WTC11 (cell line): Measurements from ENCODE around the gene TBX2. TPM values are rescaled to one million over a fixed set of nuclear protein-coding genes. Genes with fewer than 3 reads are reported as not detected.
A peak's percentile ranks its signal among the peaks of the same experiment; 100 is the strongest.

ENCODE experiments used
- ATAC-seq: fragments of 200-7000 bp; cut with Tn5 transposase; 2 replicates; pipeline ENCODE4 v1.10.0; 2021; ENCODE audit warnings: mild to moderate bottlenecking, moderate library complexity
- CTCF ChIA-PET: fragments of 300-600 bp; sonication (Branson Sonifier 250); formaldehyde crosslinking; loops from one replicate; lab custom pipeline; 2021; ENCODE audit warnings: antibody characterized with exemption; lab: Charles Lee
- POLR2A ChIA-PET: fragments of 350-600 bp; sonication (Branson Sonifier 250); formaldehyde crosslinking; loops from one replicate; lab custom pipeline; 2021; ENCODE audit warnings: antibody characterized with exemption; lab: Charles Lee
- DNase-seq: peaks from one replicate; pipeline ENCODE4 v3.0.0; 2021; ENCODE audit warnings: low spot score
- H3K27ac Mint-ChIP-seq: 2 replicates; pipeline ENCODE4 v1.8.0; 2021; ENCODE audit warnings: mixed read lengths
- H3K27me3 Mint-ChIP-seq: 2 replicates; pipeline ENCODE4 v1.8.0; 2021; ENCODE audit warnings: low read depth, mild to moderate bottlenecking, moderate library complexity, mixed read lengths
- H3K36me3 Mint-ChIP-seq: 2 replicates; pipeline ENCODE4 v1.8.0; 2021; ENCODE audit warnings: mixed read lengths
- H3K4me1 Mint-ChIP-seq: 2 replicates; pipeline ENCODE4 v1.8.0; 2022; ENCODE audit warnings: mixed read lengths
- H3K4me3 Mint-ChIP-seq: 2 replicates; pipeline ENCODE4 v1.8.0; 2021; ENCODE audit warnings: mild to moderate bottlenecking, moderate library complexity, mixed read lengths
- H3K9me3 Mint-ChIP-seq: 2 replicates; pipeline ENCODE4 v1.8.0; 2021; ENCODE audit warnings: mixed read lengths
- ELF4 ChIP-seq: sonication (generic); formaldehyde crosslinking; IDR thresholded peaks from 2 replicates; pipeline ENCODE4 v1.8.1; 2022; ENCODE audit warnings: low read depth, mild to moderate bottlenecking, moderate library complexity, missing genetic modification reagents
- ETV6 ChIP-seq: sonication (generic); formaldehyde crosslinking; IDR thresholded peaks from 2 replicates; pipeline ENCODE4 v1.8.1; 2022; ENCODE audit warnings: mild to moderate bottlenecking, missing genetic modification reagents
- FOXP1 ChIP-seq: sonication (generic); formaldehyde crosslinking; IDR thresholded peaks from 2 replicates; pipeline ENCODE4 v1.8.0; 2022; ENCODE audit warnings: missing genetic modification reagents, mild to moderate bottlenecking, moderate library complexity, borderline replicate concordance
- HMGA2 ChIP-seq: fragments of 250-450 bp; sonication (Bioruptor Pico); IDR thresholded peaks from 2 replicates; pipeline ENCODE4 v1.4.0; 2021; ENCODE audit warnings: mild to moderate bottlenecking, moderate library complexity
- IRF2 ChIP-seq: sonication (generic); formaldehyde crosslinking; IDR thresholded peaks from 2 replicates; pipeline ENCODE4 v1.8.0; 2022; ENCODE audit warnings: low read depth, missing genetic modification reagents, borderline replicate concordance
- OVOL2 ChIP-seq: fragments of 250-450 bp; sonication (Bioruptor Pico); IDR thresholded peaks from 2 replicates; pipeline ENCODE4 v1.9.0; 2021; ENCODE audit warnings: mild to moderate bottlenecking, borderline replicate concordance
- SMAD4 ChIP-seq: sonication (generic); formaldehyde crosslinking; IDR thresholded peaks from 2 replicates; pipeline ENCODE4 v1.8.0; 2022; ENCODE audit warnings: mild to moderate bottlenecking, missing genetic modification reagents
- SOX15 ChIP-seq: fragments of 250-450 bp; sonication (Bioruptor Pico); IDR thresholded peaks from 2 replicates; pipeline ENCODE4 v1.9.0; 2021; ENCODE audit warnings: mild to moderate bottlenecking
- TP53 ChIP-seq: sonication (generic); formaldehyde crosslinking; IDR thresholded peaks from 2 replicates; pipeline ENCODE4 v1.8.1; 2023; ENCODE audit warnings: mild to moderate bottlenecking, missing genetic modification reagents
- ZNF138 ChIP-seq: sonication (generic); formaldehyde crosslinking; conservative IDR thresholded peaks from 2 replicates; pipeline ENCODE4 v1.8.1; 2022; ENCODE audit warnings: mild to moderate bottlenecking, moderate library complexity, missing genetic modification reagents
- ZNF317 ChIP-seq: sonication (generic); formaldehyde crosslinking; IDR thresholded peaks from 2 replicates; pipeline ENCODE4 v1.8.1; 2023; ENCODE audit warnings: low read depth, mild to moderate bottlenecking, moderate library complexity, missing genetic modification reagents, borderline replicate concordance
- total RNA-seq: library from RNA; stranded (reverse); gene quantifications from 3 replicates; pipeline ENCODE4 v1.2.3, GENCODE V29; 2021
- TF ChIP-seq, protein P1 (sequence below): sonication (generic); formaldehyde crosslinking; IDR thresholded peaks from 2 replicates; pipeline ENCODE4 v1.8.1; 2023; ENCODE audit warnings: mild to moderate bottlenecking, moderate library complexity, missing genetic modification reagents
- TF ChIP-seq, protein P2 (sequence below): sonication (generic); formaldehyde crosslinking; IDR thresholded peaks from 2 replicates; pipeline ENCODE4 v1.8.1; 2023; ENCODE audit warnings: mild to moderate bottlenecking, missing genetic modification reagents
- TF ChIP-seq, protein P3 (sequence below): sonication (generic); formaldehyde crosslinking; IDR thresholded peaks from 2 replicates; pipeline ENCODE4 v1.8.1; 2023; ENCODE audit warnings: mild to moderate bottlenecking, missing genetic modification reagents, moderate library complexity
- TF ChIP-seq, protein P4 (sequence below): fragments of 200-600 bp; IDR thresholded peaks from 2 replicates; pipeline ENCODE4 v1.8.0; 2022; ENCODE audit warnings: antibody characterized with exemption
- TF ChIP-seq, protein P5 (sequence below): sonication (generic); formaldehyde crosslinking; IDR thresholded peaks from 2 replicates; pipeline ENCODE4 v1.8.0; 2022; ENCODE audit warnings: missing genetic modification reagents
- TF ChIP-seq, protein P6 (sequence below): sonication (generic); formaldehyde crosslinking; IDR thresholded peaks from 2 replicates; pipeline ENCODE4 v1.8.0; 2023; ENCODE audit warnings: missing genetic modification reagents

TBX2 gene
- total RNA-seq, 1 experiment from 2014 or later: 0.09 TPM

DNA sequence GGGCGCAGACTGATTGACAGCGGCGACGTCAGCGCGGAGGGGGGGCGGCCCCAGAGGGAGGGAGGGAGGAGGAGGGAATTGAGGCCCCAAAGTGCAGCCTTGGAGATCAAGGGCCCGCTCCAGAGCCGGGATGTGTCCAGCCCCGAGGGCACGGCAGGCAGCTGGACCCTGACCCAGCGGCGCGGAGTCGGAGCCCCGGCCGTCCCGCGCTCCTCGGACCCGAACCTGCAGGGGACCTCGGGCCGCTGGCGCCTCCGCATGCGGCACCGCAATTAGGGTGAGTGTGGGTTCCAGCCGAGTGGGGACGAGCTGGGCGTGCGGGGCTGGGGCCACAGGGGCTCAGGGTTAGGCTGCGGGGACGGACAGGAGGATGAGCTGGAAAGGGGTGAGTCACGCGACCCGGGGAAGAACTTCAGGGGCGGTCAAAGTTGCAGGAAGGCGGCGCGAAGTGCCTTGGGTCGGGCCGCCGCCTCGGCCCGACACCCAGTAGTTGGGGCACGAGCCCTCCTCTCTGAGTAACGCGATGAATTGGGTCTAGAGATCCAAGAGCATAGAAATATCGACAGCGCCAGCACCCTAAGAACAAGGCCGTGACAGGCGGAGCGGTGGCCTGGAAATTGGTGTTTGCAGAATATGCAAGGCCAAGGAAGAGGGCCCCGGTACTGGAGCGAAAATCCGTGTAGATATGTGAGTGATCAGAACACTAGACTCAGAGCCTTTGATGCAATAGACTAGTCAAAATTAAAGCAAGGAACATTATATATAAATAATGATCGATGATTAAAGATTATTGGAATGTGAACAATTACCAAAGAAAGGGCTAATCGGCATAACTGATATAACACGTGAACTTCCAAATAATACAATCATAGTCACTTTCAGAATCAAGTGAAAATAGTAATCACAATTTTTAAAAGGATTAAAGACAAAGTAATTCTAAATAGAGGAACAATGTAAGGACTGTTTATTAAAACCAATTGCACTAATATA, 53.0 kb downstream of the TBX2 start, which contains the start of gene TBX4:
Gene TBX4 (plus strand): TSS at position 122 of the 990 bp plus-strand sequence. CDS start 4,069 bp downstream, outside the sequence.
- ChIA-PET POLR2A (no interaction called here), CTCF (interaction anchor here (0.6 to 4.3 kb wide), 3 partner anchors 11 to 122 kb away, joined by 3 to 33 read pairs (median 3); no protein-coding TSS in a partner anchor)
- Mint-ChIP-seq H3K27me3 (peaks cover 98% of the 10 kb centered on the region), H3K4me3 (peak within 1 kb of the TSS; percentile 63), H3K36me3 (0 out of 2 replicates have a peak, but pooled peaks cover 2% of the 10 kb centered on the region), H3K9me3 (no peaks in the 10 kb centered on the region), H3K27ac (no peak within 1 kb of the TSS), H3K4me1 (peaks cover 41% of the 10 kb centered on the region)
- no peak for TF ChIP-seq SMAD4 (CRISPR knock-in tag)
- TF ChIP-seq IRF2 (CRISPR knock-in tag): no peak
- TF ChIP-seq, protein P1, sequence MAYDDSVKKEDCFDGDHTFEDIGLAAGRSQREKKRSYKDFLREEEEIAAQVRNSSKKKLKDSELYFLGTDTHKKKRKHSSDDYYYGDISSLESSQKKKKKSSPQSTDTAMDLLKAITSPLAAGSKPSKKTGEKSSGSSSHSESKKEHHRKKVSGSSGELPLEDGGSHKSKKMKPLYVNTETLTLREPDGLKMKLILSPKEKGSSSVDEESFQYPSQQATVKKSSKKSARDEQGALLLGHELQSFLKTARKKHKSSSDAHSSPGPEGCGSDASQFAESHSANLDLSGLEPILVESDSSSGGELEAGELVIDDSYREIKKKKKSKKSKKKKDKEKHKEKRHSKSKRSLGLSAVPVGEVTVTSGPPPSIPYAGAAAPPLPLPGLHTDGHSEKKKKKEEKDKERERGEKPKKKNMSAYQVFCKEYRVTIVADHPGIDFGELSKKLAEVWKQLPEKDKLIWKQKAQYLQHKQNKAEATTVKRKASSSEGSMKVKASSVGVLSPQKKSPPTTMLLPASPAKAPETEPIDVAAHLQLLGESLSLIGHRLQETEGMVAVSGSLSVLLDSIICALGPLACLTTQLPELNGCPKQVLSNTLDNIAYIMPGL: 0 out of 2 replicates have a peak, but pooled peaks have one; percentile 21
- no peak for TF ChIP-seq HMGA2 (CRISPR knock-in tag)
- no peak for TF ChIP-seq ELF4 (CRISPR knock-in tag)
- TF ChIP-seq, protein P2, sequence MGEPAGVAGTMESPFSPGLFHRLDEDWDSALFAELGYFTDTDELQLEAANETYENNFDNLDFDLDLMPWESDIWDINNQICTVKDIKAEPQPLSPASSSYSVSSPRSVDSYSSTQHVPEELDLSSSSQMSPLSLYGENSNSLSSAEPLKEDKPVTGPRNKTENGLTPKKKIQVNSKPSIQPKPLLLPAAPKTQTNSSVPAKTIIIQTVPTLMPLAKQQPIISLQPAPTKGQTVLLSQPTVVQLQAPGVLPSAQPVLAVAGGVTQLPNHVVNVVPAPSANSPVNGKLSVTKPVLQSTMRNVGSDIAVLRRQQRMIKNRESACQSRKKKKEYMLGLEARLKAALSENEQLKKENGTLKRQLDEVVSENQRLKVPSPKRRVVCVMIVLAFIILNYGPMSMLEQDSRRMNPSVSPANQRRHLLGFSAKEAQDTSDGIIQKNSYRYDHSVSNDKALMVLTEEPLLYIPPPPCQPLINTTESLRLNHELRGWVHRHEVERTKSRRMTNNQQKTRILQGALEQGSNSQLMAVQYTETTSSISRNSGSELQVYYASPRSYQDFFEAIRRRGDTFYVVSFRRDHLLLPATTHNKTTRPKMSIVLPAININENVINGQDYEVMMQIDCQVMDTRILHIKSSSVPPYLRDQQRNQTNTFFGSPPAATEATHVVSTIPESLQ: no peak
- TF ChIP-seq TP53 (CRISPR knock-in tag): no peak
- ATAC-seq (peak; percentile 5), DNase-seq (peak; percentile 66)

DNA sequence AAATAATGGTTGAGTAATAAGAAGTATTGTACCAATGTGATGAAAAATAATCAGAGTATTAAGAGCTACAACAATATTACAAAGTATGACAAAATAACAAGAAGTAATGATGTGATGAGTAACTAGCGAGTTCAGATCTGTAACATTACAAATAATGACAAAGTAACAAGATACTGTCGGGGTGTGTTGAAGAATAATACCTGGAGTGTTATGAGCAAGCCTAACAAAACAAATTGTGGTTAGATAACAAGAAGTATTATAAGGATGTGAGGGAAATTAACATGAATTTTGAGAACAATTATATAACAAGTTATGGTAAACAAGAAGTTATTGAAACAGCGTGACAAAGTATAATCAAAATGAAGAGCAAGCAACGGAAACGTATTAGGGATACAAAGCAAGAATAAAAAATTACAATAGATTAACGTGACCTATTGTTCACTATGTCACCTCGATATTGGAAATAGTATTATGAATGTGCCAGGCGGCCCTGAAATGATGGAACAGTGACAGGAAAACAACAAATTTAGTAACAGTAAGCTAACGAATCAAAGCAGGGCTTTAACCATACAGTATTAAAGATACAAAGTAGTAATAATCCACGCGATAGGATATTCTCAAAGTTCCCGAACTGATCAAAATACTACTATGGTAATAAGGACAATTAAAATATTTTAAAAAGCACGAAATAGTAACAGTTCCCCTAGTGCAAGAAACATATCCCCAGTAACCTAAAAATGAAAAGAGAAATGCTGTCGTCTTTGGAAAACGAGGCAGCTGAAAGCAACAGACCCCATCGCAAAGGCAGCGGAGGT, 54.1 kb downstream of the TBX2 start:
- H3K4me3 Mint-ChIP-seq: peak overlapping the region; percentile 51
- H3K27me3 Mint-ChIP-seq: peaks cover 98% of the 10 kb centered on the region
- DNase-seq: no peak
- POLR2A ChIA-PET: no interaction called here
- no peak overlapping the region for H3K27ac Mint-ChIP-seq
- ATAC-seq: no peak
- H3K9me3 Mint-ChIP-seq: no peaks in the 10 kb centered on the region
- CTCF ChIA-PET: interaction anchor here (0.9 to 3.4 kb wide), 6 partner anchors 10 to 45 kb away, joined by 3 to 24 read pairs (median 5); no protein-coding TSS in a partner anchor
- H3K4me1 Mint-ChIP-seq: peaks cover 51% of the 10 kb centered on the region
- 0 out of 2 replicates have a peak, but pooled peaks cover 2% of the 10 kb centered on the region for H3K36me3 Mint-ChIP-seq
- TF ChIP-seq, protein P3, sequence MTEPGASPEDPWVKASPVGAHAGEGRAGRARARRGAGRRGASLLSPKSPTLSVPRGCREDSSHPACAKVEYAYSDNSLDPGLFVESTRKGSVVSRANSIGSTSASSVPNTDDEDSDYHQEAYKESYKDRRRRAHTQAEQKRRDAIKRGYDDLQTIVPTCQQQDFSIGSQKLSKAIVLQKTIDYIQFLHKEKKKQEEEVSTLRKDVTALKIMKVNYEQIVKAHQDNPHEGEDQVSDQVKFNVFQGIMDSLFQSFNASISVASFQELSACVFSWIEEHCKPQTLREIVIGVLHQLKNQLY (CRISPR knock-in tag): no peak
- no peak for TF ChIP-seq ZNF138 (CRISPR knock-in tag)
- TF ChIP-seq, protein P4, sequence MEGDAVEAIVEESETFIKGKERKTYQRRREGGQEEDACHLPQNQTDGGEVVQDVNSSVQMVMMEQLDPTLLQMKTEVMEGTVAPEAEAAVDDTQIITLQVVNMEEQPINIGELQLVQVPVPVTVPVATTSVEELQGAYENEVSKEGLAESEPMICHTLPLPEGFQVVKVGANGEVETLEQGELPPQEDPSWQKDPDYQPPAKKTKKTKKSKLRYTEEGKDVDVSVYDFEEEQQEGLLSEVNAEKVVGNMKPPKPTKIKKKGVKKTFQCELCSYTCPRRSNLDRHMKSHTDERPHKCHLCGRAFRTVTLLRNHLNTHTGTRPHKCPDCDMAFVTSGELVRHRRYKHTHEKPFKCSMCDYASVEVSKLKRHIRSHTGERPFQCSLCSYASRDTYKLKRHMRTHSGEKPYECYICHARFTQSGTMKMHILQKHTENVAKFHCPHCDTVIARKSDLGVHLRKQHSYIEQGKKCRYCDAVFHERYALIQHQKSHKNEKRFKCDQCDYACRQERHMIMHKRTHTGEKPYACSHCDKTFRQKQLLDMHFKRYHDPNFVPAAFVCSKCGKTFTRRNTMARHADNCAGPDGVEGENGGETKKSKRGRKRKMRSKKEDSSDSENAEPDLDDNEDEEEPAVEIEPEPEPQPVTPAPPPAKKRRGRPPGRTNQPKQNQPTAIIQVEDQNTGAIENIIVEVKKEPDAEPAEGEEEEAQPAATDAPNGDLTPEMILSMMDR: no peak
- TF ChIP-seq OVOL2 (CRISPR knock-in tag): no peak
- TF ChIP-seq, protein P5, sequence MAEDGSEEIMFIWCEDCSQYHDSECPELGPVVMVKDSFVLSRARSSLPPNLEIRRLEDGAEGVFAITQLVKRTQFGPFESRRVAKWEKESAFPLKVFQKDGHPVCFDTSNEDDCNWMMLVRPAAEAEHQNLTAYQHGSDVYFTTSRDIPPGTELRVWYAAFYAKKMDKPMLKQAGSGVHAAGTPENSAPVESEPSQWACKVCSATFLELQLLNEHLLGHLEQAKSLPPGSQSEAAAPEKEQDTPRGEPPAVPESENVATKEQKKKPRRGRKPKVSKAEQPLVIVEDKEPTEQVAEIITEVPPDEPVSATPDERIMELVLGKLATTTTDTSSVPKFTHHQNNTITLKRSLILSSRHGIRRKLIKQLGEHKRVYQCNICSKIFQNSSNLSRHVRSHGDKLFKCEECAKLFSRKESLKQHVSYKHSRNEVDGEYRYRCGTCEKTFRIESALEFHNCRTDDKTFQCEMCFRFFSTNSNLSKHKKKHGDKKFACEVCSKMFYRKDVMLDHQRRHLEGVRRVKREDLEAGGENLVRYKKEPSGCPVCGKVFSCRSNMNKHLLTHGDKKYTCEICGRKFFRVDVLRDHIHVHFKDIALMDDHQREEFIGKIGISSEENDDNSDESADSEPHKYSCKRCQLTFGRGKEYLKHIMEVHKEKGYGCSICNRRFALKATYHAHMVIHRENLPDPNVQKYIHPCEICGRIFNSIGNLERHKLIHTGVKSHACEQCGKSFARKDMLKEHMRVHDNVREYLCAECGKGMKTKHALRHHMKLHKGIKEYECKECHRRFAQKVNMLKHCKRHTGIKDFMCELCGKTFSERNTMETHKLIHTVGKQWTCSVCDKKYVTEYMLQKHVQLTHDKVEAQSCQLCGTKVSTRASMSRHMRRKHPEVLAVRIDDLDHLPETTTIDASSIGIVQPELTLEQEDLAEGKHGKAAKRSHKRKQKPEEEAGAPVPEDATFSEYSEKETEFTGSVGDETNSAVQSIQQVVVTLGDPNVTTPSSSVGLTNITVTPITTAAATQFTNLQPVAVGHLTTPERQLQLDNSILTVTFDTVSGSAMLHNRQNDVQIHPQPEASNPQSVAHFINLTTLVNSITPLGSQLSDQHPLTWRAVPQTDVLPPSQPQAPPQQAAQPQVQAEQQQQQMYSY (CRISPR knock-in tag): no peak
- TF ChIP-seq HMGA2 (CRISPR knock-in tag): no peak
- TF ChIP-seq SOX15: no peak
- TF ChIP-seq, protein P6, sequence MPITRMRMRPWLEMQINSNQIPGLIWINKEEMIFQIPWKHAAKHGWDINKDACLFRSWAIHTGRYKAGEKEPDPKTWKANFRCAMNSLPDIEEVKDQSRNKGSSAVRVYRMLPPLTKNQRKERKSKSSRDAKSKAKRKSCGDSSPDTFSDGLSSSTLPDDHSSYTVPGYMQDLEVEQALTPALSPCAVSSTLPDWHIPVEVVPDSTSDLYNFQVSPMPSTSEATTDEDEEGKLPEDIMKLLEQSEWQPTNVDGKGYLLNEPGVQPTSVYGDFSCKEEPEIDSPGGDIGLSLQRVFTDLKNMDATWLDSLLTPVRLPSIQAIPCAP: no peak
- no peak for TF ChIP-seq ZNF317 (CRISPR knock-in tag)
- no peak for TF ChIP-seq FOXP1 (CRISPR knock-in tag)
- no peak for TF ChIP-seq SMAD4 (CRISPR knock-in tag)
- no peak for TF ChIP-seq ETV6 (CRISPR knock-in tag)
- TF ChIP-seq, protein P1: no peak
